Measurements from ENCODE around the gene ANGPTL2.
"Not testable (repeated sequence)": the region's sequence is repeated elsewhere in the genome, so short reads cannot be mapped to it uniquely, and the experiment has no call there.

ANGPTL2 gene

DNA sequence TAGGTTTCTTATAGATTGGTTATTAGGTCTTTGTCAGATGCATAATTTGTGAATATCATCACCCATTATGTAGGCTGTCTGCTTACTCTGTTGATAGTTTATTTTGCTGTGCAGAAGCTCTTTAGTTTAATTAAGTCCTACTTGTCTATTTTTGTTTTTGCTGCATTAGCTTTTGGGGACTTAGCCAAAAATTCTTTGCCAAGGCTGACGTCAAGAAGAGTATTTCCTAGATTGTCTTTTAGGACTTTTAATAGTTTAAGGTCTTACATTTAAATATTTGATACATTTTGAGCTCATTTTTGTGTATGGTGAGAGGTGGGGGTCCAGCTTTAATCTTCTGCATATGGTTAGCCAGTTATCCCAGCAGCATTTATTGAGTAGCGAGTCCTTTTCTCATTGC lies 24.8 kb upstream of the ANGPTL2 start:
- TF ChIP-seq, protein P1, sequence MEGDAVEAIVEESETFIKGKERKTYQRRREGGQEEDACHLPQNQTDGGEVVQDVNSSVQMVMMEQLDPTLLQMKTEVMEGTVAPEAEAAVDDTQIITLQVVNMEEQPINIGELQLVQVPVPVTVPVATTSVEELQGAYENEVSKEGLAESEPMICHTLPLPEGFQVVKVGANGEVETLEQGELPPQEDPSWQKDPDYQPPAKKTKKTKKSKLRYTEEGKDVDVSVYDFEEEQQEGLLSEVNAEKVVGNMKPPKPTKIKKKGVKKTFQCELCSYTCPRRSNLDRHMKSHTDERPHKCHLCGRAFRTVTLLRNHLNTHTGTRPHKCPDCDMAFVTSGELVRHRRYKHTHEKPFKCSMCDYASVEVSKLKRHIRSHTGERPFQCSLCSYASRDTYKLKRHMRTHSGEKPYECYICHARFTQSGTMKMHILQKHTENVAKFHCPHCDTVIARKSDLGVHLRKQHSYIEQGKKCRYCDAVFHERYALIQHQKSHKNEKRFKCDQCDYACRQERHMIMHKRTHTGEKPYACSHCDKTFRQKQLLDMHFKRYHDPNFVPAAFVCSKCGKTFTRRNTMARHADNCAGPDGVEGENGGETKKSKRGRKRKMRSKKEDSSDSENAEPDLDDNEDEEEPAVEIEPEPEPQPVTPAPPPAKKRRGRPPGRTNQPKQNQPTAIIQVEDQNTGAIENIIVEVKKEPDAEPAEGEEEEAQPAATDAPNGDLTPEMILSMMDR (IDR thresholded peaks at IDR 0.05; ENCODE audit: control insufficient read depth, insufficient read depth, low read depth, low read length, missing control alignments): no peak
- no peak overlapping the region for H3K4me3 ChIP-seq (ENCODE audit: control insufficient read depth, low read depth, low read length)
- DNase-seq (ENCODE audit: low read depth): no peak

DNA sequence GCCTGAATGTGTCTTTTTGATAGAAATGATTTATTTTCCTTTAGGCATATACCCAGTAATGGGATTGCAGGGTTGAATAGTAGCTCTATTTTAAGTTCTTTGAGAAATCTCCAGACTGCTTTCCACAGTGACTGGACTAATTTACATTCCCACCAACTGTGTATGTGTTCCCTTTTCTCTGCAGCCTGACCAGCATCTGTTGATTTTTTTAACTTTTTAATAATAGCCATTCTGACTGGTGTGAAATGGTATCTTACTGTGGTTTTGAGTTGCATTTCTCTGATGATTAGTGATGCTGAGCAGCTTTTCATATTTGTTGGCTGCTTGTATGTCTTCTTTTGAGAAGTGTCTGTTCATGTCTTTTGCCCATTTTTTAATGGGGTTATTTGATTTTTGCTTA lies 24.4 kb upstream of the ANGPTL2 start:
- H3K4me3 ChIP-seq (ENCODE audit: control insufficient read depth, low read depth, low read length); DNase-seq (ENCODE audit: low read depth): not testable (repeated sequence)

DNA sequence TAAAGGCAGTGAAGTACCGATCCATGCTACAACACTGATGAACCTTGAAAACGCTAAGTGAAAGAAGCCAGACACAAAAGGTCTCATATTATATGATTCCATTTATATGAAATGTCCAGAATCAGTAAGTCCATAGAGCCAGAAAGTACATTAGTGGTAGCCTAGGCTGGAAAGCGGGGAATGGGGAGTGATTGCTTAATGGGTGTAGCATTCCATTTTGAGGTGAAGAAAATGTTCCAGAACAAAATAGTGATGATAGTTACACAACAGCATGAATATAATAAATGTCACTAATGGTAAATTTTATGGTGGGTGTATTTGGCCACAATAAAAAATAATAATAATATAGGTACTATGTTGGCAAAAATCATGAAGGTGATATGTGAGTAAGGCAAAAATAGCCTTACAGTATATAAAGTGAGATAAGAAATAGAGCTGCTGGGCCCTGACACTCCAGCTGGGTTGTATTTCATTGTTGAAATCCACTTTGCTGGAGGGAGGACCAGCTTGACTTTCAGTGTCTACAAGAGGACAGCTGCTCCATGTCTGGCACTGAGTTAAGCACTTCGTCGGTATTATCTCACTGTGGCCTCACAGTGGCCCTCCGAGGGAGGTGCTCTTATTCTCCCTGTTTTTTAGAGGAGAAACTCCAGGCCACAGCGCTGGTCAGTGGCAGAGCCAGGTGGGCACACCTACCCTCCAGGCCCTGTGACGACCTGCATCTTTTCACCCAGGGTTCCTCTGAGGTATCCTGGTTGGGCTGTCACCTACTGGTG lies 22.4 kb upstream of the ANGPTL2 start:
- TF ChIP-seq, protein P1 (IDR thresholded peaks at IDR 0.05; ENCODE audit: control insufficient read depth, insufficient read depth, low read depth, low read length, missing control alignments): no peak
- DNase-seq (ENCODE audit: low read depth): no peak
- no peak overlapping the region for H3K4me3 ChIP-seq (ENCODE audit: control insufficient read depth, low read depth, low read length)

DNA sequence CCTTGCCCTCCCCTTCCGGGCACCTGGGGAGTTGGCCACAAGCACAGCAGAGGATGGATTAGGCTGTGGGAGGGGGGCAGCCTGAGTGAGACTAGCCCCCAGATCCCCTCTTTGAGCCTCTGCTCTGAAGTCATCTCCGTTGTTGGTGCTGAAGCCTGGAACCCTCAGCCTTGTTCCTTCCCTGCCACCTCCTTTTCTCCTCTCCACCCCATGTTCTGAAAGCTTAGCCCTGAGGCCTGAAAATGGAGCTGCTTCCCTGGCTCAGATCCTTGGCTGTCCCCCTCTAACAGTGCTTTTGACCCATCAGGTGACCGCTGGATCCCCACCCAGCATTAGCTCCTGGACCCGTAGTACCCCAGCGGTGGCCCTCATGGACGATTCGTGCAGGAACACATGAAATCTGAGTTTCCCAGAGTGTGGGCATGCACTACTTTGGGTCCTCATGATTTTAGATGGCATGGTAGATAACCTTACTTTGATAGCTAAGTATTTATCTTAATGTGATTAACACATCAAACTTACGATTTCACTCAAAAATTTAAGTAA lies 21.6 kb upstream of the ANGPTL2 start:
- no peak for DNase-seq (ENCODE audit: low read depth)
- TF ChIP-seq, protein P1 (IDR thresholded peaks at IDR 0.05; ENCODE audit: control insufficient read depth, insufficient read depth, low read depth, low read length, missing control alignments): no peak
- no peak overlapping the region for H3K4me3 ChIP-seq (ENCODE audit: control insufficient read depth, low read depth, low read length)

DNA sequence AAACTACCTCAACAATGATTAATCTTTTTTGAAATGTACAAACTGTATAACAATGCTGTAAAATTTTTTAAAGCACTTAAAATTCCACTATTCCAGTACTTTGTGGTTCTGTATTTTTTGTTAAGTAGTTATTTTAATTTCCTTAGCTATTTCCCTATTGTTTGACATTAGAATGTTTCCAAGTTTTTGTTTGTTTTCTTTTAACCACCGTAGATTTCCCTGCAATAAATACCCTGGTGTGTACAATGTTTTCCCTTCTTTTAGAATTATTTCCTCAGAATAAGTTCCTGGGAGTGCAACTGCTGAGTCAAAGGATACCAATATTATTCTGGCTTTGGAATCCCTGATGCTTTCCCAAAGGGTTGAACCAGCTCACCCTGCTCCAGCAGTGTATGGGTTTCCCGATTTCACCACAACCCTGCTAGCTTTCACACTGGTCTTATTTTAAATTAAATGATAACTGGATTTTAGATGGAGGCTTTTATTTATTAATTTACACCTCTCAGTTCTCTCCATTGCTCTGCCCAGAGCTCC lies 20.6 kb upstream of the ANGPTL2 start:
- H3K4me3 ChIP-seq (ENCODE audit: control insufficient read depth, low read depth, low read length): no peak overlapping the region
- TF ChIP-seq, protein P1 (IDR thresholded peaks at IDR 0.05; ENCODE audit: control insufficient read depth, insufficient read depth, low read depth, low read length, missing control alignments): no peak
- DNase-seq (ENCODE audit: low read depth): no peak

DNA sequence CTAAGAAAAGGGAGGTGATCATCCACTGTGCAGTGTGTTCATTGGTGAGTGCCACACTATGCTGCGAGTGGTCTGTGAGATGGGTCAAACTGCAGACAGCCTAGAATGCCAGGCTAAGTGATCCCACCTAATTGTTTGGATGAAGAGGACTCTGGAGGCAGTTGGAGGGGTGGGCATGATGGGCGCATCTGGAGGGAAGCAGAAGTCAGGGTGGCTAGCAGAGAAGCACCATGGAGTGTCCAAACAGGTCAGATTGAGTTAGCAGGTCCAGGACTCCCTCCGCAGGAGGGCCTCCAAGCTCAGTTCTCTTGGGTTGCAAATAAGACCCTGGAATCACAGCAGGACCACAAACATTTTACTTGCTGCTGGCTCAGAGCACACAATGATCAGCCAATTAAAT lies 19.9 kb upstream of the ANGPTL2 start:
- TF ChIP-seq, protein P1 (IDR thresholded peaks at IDR 0.05; ENCODE audit: control insufficient read depth, insufficient read depth, low read depth, low read length, missing control alignments): no peak
- no peak for DNase-seq (ENCODE audit: low read depth)
- no peak overlapping the region for H3K4me3 ChIP-seq (ENCODE audit: control insufficient read depth, low read depth, low read length)

Data from AG09309 (cell line).